Hematopoietic multipotent progenitor cell treated with erythropoietin and hydrocortisone succinate and interleukin-3 and kit ligand, for 4 days (in vitro differentiated cells): ENCODE data around the gene BRAT1.
"Not testable (repeated sequence)": the region's sequence is repeated elsewhere in the genome, so short reads cannot be mapped to it uniquely, and the experiment has no call there.

Experiments used
- DNase-seq: peaks from one replicate; pipeline ENCODE4 v3.0.0-alpha.2; 2015

The BRAT1 gene

DNA sequence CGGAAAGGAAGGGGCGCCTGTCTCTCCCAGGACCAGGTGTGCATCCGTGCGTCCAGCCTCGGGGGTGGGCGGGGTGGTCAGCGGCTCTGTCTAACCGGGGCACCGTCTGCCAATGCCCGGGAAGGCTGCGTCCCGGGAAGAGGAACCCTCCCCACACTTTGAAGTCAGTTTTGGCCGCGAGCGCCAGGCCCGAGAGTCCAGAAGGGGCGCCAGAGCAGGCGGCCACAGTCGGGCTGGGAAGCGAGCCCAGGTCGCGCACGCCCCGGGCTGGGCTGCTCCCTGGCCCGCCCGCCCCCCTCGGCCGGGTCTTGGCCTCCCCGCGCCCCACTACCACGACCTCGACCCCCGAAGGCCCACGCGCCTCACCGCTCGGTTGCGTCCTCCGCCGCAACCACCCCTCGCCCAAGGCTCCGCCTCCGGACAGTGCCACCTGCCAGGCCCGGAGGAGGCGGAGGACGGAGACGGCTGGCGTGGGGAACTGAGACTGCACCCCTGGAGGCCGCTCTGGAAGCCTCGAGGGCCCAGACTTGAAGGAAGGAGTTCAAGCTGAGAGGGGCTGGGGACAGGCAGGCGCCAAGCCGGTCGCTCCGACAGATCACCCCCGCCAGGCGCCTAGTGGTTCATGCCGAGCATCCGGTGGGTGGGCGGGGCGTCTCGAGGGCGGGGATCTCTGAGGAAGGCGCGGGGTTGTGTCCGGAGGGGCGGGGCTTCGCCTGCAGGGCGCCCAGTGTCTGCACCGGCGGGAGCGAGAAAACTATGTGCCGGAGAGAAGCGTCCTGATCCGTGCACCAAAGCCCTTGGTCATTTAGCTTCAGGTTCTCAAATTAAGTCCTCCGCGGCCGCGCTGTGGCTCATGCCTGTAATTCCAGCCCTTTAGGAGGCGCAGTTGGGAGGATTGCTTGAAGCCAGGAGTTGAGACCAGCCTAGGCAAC is at the start of gene BRAT1:
TSS of gene BRAT1 (minus strand) at position 404 of the 932 bp plus-strand sequence. CDS start 1,093 bp downstream, outside the sequence.
- DNase-seq = peak; percentile 98

DNA sequence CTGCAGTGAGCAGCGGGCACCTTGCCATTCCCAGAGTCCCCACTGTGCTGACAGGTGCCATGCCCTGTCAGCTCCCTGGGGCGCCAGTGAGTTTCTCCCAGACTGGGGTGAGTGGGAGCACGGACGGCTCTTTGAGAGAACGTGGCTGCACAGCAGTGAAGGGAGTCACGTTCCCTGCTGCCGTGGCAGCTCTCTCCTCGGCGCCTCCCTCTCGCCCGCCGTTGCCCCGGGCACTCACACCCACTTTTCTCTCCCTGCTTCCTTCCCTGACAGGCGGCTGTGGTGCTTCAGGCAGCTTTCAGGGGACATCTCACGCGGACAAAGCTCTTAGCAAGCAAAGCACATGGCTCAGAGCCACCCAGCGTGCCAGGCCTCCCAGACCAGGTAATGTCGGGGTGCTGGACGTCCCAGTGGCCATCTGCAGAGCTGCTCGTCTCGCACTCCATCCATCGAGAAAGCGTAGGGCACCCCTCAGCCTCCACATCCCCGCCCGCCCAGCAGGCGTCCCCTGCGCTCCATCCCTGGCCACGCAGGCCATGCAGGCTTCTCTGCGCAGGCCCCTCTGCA is 49.4 kb upstream of the BRAT1 start:
- no peak for DNase-seq

DNA sequence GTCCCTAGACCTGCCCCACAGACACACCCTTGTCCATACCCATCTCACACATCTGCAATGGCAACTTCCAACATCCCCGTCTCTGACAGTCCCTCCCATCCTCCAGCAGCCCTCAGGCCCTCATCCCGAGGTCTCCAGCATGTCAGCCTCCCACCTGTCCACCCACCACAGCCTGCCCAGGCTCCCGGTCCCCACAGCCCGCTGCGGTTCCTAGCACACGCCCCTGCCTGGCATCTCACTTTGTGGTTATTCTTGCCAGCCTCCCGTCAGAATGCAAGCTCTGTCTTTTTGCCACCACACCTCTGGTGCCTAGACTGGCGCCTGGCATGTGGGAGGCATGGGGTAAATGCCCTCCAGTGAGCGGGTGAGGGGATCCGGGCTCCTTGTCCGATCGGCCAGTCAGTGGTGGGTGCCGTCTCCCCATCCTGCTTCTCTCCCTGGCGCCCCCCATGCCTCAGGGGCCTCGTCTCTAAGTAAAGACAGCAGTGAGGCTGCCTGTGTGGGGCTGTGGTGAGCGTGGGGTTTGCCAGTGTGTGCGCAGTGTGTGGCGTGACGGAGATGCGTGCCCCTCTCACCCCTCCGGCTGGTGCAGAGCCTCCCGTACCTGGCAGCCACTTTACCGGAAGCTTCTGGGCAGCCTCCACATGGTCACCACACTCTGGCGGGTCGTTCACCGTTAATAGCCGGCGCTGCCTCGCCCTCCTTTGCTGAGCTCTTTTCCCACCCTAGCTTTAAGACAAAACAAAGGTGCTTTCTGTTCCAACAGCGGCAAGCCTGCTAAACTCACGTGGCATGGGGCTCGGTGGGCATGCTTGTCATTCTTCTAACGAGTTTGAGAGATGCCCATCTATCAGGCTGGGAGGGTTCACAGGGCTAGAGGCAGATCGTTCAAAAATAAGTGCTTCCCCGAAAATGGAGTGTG is 48.0 kb upstream of the BRAT1 start:
- DNase-seq = no peak

DNA sequence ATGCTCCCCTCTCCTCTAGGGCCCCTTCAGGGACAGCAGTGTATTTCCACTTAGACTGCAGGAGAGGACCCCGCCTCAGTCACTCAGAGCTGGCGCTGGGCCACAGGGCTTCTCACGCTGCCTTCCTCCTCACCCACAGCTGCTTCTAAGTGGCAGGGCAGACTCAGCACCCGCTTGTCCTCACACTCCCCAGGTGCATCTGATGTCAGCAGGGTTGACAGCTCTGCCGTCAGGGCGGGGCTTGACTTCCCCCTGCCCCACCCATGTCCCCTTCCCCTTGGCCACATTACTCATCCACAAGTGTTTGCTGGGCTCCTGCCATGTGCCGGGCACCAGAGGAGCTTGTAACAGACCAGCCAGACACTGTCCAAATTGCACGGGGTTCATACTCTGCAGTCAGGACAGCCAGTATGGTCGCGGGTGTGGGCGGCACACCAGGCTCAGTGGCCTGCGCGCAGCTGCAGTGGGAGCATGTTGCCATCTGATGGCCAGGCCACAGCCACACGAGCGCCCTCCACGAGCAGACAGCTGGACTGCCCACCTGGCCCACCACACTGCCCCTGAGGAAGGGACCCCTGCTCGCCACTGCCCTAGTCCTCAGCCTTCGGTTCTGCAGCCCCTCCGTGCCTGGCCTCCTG is 47.2 kb upstream of the BRAT1 start:
- peak; percentile 22 for DNase-seq

DNA sequence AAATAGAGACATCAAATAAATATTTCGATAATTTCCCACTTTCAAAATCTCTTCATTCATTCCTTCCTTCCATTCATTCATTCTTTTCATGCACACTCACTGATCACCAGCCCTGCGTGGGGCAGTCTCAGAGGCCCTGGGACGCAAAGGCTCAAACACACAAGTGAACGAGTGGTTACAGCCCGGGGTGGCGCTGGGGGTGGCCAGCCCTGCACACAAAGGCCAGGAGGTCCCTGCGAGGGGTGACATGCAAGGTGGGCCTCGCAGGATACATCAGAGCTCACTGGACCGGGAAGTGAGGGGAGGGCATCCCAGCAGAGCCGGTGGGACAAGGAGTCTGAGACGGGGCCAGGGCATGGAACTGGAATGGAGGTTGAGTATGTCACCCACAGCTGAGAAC is 46.6 kb upstream of the BRAT1 start:
- no peak for DNase-seq

DNA sequence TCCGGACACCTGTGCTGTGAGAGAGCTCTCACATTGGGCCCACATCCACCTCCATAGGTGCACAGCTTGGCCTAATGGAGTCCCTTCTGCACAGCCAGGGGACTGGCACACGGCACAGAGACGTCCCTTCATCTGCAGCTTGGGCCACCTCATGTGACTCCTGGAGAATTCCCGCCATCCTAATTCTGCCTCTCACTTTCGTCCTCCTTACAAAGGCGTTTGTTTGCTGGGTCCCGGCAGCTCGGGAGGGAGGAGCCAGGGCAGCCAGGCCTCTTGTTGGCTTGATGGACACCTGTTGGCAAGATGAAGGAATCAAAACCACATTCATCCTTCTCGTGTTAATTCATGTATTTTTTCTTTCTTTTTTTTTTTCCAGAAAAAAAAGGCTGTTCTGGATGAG is 45.7 kb upstream of the BRAT1 start:
- no peak for DNase-seq

DNA sequence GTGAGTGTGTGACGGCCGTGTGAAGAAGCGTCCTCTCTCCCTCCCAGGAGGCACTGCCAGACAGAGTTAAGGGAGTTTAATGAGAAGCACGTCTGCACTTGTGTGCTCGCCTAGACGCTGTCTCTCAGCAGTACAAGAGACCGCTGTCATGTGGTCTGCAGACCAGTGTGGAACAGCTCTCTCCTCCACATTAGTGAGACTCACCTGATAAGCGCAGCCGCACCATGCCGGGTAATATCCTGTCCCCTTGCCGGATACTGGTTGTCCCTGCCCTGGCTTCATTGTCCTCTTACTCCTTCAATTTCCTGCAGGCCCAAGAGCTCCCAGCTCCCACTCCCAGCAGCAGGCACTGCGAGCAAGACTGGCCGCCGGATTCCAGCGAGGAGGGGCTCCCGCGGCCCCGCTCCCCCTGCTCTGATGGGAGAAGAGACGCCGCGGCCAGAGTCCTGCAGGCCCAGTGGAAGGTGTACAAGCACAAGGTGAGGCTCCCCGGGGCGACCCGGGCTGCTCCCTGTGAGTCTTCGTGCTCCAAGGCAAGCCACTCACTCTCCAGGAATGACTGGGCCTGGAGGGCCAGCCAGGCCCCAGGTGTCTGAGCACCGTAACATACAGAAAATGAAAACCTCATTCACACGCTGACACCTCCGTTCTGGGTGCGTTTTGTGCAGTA is 43.0 kb upstream of the BRAT1 start:
- DNase-seq = no peak

DNA sequence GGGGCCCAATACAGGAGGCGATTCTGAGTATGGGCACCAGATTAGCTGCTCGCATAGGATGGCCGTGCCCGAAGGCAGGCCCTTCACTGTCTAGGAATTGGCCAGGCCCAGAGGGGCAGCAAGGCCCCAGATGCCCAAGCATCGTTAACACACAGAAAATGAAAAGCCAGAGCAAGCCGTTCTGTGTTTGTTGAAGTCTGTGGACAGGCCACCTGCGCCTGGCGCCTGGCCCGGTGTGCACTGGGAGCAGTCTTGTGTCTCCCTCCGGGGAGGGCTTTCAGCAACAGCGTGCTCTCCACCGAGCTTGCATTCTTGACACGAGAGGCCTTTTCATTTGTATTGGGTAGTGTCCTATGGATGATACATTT is 41.9 kb upstream of the BRAT1 start:
- no peak for DNase-seq

DNA sequence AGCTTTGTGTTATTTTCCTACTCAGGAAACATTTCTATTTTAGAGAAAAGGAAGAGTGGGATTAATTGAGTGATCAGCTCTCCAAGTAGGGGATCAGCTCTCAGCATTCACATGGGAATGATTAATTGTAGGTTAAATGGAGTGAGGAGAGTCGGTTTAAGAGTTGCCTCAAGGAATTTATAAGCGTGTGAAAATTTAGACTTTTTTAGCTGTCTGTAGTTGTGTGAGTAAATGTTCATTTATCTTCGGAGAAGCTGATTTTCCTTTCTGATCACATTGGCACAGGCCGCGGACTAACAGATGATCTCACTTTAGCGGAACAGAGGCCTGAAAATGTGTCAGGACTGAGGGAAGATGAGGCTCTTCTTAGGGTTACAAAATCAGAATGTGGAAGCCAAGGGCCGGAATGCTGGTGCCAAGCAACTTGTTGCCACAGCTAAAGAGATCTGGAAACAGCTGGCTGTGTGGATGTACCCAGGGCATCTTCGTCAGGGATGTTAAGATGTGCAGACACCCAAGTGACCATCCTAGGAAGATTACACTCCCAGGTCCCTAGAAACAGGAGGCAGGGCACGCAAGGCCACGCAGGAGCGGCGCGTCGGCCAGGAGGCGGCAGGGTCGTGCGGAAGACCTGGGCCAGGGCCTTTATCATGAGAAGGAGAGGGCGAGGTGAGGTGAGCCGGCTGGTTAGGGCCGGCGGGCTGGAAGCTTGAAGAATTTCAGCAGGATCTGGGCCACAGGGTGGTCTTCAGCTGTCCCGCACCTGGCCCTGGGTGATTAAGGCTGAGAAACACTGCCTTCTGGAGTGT is 41.3 kb upstream of the BRAT1 start:
- DNase-seq = no peak

DNA sequence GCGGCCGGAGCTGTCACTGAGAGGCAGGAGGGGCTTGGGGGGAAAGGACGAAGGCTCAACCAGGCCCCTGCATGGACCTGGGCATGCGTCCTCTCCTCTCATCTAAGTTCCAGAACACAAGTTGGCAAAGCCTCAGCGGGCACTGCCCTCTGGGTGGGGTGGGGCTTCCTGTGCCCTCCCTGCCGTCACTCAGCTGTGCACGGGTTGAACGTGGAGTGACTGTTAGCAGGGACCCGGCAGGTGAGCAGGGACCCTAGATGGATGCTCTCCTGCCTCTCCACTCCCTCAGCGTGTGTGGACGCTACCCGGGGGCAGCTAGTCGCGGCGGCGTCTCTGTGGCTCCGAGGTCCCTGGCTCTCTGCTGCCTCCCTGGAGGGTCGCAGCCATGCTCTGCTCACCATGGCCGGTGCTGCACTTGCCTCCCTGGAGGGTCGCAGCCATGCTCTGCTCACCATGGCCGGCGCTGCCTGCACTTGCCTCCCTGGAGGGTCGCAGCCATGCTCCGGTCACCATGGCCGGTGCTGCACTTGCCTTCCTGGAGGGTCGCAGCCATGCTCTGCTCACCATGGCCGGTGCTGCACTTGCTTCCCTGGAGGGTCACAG is 40.0 kb upstream of the BRAT1 start:
- no peak for DNase-seq

DNA sequence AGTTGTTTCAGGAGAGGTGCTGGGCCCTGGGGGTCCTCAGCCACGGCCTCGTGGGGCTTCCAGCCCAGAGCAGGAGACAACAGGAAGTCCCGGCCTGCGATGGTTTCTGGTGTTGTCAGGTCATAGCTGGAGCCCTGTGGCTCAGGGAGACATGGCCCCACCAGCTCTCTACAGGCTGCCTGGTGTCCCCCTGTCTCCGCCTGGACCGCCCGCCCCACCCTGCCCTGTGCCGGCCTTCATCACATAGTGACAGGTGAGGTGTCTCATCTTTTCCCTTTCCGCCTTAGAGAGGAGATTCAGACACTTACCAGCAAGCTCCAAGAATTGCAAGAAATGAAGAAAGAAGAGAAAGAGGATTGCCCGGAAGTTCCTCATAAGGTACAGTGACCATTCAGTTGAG is 39.3 kb upstream of the BRAT1 start:
- no peak for DNase-seq

DNA sequence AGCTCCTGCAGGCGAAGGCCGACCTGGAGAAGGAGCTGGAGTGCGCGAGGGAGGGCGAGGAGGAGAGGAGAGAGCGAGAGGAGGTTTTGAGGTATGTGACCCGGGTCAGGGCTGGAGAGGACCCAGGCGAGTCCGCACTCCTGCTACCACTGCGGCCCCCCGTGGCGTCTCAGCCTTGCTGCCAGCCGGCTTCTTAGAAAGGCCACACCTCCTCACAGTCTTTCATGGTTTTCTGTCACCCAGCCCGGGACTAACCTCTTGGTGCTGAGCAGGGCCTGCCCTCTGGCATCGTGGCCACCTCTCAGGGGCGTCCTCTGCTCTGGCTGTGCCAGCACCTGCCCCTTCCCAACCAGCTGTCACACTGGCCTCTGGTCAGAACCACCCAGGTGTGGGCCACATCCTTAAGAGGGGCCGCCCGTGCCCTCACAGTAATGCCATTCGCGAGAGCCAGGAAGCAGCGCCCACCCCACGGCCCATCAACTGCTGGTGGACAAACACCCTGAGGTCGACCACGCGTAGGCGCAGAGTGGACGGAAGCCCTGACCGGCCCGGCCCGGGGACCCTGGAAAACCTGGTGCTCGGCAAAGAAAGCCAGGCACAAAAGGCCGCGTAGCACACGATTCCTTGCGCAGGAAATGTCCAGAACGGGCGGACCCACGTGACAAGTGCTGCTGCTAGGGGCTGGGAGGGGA is 37.9 kb upstream of the BRAT1 start:
- no peak for DNase-seq

DNA sequence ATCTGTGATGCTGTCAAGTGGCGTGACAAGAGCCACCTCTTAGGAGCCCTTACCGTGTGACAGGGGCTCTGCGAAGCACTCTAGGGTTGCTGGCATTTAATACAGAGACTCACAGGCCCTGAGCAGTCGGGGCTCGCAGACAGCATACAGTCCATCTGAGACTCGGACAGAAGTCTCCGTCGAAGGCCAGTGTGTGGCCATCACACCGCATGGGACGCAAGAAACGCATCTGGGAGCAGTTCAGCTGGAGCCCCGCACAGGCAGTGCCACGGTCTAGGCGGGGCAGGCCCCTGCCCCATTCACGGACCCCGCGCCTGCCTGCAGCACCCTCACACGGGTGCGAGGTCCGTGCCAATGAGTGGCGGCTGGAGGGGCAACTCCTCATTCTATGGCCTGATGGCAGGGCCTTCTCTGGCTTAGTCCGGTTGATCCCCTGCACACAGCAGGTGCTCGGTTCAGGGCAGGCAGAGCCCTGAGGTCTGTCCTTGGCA is 37.1 kb upstream of the BRAT1 start:
- no peak for DNase-seq

DNA sequence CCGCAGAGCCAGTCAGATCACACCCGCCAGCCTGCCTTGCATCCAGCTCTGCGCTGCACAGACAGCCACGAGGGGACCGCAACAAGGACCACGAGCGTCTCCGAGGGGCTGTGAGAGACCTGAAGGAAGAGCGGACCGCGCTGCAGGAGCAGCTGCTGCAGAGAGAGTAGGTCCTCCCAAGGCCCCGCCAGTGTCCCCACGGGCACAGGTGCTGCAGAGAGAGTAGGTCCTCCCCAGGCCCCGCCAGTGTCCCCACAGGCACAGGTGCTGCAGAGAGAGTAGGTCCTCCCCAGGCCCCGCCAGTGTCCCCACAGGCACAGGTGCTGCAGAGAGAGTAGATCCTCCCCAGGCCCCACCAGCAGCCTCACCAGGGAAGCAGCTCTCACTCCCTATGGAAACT is 34.6 kb upstream of the BRAT1 start:
- not testable (repeated sequence) for DNase-seq

DNA sequence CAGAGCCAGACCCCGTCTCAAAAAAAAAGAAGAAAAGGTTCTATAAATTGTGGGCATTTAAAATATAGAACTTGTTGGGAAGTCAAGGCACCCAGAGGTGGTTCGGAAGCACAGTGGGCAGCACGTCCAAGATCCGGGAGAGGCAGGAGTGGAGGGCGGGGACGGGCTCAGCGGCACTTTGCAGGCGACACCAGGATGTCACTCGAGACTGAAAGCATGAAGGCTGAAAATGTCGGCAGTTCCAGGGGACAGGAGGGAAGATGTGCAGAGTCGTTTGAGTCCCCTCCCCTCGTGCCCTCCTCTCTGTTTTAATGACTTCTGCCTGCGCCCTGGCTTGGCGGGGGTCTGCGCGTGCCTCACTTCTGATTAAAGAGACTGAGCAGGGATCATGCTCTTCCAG is 34.0 kb upstream of the BRAT1 start:
- DNase-seq = no peak

DNA sequence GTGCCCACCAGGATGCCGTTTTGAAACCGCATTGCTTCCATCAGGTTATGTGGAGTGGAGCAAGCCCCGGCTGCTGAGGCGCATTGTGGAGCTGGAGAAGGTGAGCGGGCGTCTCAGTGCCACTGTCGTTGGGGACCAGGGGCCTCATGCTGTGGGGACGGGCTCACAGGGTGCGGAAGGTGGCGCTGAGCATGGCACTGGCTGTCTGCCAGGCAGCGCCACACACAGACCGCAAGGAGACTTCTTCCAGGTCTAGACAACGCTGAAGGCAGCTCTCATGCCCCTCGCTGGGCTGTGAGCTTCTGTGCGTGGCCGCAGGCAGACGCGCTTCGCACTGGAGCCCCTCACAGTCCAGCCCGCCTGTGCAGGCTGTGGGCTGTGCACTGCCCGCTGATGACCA is 32.5 kb upstream of the BRAT1 start:
- no peak for DNase-seq

DNA sequence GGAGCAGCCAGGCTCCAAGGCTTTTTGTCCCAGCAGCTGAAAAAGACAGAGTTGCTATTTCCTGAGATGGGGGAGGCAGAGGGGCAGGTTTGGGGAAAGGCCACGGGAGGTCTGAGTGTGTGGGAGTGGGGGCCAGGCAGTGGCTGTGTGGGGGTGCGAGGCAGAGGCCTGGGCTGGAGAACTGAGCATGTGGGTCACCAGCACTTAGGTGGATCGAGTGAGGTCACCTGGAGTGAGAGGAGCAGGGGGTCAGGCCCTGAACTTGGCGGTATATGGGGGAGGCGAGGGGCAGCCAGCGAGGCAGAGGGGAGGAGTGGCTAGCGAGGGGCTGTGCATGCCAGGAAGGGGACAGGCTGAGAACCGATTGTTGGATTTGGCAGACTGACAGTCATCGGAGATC is 31.8 kb upstream of the BRAT1 start:
- no peak for DNase-seq

DNA sequence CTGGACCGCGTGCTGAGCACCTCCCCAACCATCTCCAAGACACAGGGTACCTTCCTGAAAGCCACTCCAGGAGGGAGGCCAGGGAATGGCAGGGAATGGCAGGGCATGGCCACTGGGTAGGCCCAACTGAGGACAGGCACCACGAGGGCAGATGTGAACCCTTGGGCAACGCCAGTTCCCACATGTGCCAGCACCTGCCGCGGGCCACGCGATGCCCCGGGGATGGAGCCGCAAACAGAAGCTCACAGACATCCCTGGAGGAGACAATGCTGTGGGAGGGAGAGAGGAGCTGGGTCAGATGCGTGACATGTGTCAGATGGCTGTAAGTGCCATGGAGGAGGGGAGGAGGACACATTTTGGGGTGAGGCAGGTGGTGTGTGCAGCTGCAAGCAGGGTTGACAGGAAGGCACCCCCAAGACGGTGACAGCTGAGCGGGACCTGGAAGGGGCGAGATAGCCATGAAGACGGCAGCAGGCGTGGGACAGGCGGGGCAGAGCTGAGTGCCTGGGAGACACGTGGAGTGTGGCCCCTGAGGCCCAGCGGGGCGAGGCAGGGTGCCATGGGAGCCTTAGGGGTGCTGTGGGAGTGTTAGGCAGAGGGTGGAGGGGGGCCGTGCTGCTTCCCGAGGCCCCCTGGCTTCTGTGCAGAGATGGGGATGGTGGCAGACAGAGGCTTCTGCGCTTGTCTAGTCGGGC is 31.1 kb upstream of the BRAT1 start:
- DNase-seq = no peak

DNA sequence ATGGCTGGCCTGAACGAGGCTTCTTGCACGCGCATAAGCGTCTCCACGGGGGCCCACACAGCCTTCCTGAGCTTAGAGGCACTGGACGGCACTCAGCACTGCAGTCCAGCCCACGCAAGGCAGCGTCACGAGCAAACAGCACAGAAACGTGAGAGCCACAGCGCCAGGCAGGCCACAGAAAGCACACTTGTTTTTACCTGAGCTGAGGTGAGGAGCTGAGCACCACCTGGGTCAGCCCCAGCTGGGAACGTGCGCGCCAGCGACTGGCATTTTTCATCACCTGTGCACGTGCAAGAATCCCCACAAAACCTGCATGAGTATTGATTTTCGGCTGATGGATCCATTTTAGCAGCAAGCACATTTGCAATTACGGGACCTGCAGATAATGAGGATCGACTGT is 30.1 kb upstream of the BRAT1 start:
- no peak for DNase-seq
